Mucosa of gallbladder (tissue), 1 donor: ENCODE results near the gene MRPL52. TPM values are rescaled to one million over a fixed set of nuclear protein-coding genes. Genes with fewer than 3 reads are reported as not detected.
"Not testable (repeated sequence)": the region's sequence is repeated elsewhere in the genome, so short reads cannot be mapped to it uniquely, and the experiment has no call there.

Source experiments
- DNase-seq: peaks from one replicate; pipeline ENCODE4 v3.0.0-alpha.2; 2020; ENCODE audit warnings: low spot score
- total RNA-seq: library from RNA; stranded (reverse); gene quantifications from one replicate; pipeline ENCODE4 v1.2.1, GENCODE V29; 2021
- donor health status: DM: no; HTN: no; CAD: no.

MRPL52 gene
- total RNA-seq, 1 donor from 2014 or later = 85.1 TPM

GRCh38 chr14:22811722-22812121 is 18.0 kb upstream of the MRPL52 start:
- no peak for DNase-seq

GRCh38 chr14:22812744-22813143 is 16.9 kb upstream of the MRPL52 start:
- DNase-seq = no peak

DNA sequence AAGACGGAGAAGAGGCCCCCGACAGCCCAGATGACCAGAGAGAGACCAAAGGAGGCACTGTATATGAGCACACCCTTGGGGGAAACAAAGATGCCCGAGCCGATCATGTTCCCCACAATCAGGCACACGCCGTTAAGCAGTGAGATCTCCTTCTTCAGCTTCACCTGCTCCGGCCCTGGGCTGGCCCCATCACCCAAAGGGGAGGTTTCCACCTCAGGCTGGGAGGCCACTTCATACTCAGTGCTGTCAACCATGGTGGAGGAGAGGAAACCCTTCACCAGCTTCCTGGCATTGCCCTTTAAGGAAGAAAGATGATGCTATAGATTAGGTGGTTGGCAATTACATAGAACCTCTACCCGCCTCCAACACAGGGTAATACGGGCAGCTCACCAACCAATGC is 16.5 kb upstream of the MRPL52 start:
- DNase-seq = no peak

GRCh38 chr14:22814373-22814772 is 15.3 kb upstream of the MRPL52 start:
- DNase-seq = no peak

DNA sequence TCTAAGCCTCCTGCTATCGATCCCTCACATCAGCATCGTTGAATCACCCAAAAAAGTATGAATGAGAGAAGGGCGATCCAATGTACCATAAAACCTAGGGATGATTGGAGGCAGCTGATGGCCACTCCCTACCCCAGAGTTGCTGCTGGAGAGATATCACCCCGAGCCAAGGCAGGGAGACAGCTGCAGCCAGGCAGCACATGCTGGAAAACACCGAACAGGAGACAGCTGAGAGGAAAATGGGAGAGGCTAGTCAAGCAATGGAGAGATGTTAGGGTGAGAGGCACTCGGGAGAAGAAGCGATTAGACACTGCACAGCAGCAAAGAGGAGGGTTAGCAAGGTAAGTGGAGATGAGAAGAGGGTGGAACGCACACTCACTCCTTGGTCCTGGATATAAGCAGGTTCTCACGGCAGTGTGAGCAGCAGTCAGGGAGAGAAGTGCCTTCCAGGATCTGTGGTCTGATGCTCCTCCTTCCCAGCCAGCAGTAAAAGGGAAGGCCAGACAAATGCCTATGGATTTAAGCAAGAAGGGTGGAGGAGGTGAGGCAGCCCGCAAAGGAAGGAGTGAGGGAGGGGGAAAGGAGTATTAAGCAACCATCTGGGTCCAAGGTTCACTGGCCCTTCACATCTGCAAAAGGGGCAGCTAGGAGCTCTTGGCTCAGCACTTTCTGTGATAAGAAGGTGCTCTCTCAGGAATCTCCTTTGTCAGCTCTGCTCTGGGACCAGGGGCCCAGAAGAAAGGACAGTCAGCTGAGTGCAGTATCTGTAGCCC is 14.6 kb upstream of the MRPL52 start, which contains the start of gene SLC7A7:
Gene SLC7A7 (minus strand): TSS at position 495 of the 773 bp plus-strand sequence. CDS start 2,037 bp downstream, outside the sequence.
- DNase-seq = peak; percentile 69

- DNase-seq = peak; percentile 64
Observed at GRCh38 chr14:22819151-22819988, 10.3 kb upstream of the MRPL52 start.

DNA sequence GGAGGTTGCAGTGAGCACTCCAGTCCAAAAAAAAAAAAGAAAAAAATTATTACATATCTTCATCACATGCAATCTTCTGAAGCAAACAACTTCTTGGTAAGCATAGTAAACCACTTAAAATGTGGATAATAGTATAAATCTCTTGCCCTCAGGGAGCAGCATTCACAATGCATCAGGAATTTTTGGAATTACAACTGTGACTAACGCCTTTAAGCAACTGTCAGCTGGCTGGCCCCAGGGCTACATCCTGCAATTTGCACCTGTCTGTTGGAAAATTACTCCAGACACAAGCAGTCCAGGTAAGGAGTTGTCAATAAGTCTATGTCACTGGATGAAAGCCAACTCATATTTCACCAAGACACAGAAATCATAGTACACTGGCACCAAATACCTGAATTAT is 9.0 kb upstream of the MRPL52 start:
- DNase-seq = no peak

GRCh38 chr14:22821193-22822015 is 8.3 kb upstream of the MRPL52 start:
- peak; percentile 77 for DNase-seq

- DNase-seq = no peak
Observed at GRCh38 chr14:22822016-22822570, 7.6 kb upstream of the MRPL52 start.

- peak; percentile 83 for DNase-seq
Observed at GRCh38 chr14:22822571-22823098, 7.1 kb upstream of the MRPL52 start.

- DNase-seq = peak; percentile 71
Observed at GRCh38 chr14:22824711-22825359, 4.9 kb upstream of the MRPL52 start.

DNA sequence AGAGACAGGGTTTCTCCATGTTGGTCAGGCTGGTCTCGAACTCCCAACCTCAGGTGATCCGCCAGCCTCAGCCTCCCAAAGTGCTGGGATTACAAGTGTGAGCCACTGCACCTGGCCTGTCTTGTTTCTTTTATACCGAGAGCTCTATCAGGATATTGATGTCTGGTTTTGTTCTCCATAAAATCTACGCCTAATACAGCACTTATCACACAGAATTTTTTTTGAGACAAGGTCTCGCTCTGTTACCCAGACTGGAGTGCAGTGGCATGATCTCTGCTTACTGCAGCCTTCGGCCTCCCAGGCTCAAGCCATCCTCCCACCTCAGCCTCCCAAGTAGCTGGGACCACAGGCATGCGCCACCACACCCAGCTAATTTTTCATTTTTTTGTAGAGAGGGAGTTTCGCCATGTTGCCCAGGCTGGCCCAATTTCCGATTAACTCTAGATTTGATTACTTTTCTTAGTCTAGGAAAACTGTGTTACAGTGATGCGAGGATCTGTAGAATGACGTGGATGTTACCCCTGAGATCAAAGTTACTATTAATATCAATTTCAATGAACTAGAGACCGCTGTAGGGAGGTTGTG is 519 bp upstream of the MRPL52 start:
- DNase-seq = not testable (repeated sequence)

DNA sequence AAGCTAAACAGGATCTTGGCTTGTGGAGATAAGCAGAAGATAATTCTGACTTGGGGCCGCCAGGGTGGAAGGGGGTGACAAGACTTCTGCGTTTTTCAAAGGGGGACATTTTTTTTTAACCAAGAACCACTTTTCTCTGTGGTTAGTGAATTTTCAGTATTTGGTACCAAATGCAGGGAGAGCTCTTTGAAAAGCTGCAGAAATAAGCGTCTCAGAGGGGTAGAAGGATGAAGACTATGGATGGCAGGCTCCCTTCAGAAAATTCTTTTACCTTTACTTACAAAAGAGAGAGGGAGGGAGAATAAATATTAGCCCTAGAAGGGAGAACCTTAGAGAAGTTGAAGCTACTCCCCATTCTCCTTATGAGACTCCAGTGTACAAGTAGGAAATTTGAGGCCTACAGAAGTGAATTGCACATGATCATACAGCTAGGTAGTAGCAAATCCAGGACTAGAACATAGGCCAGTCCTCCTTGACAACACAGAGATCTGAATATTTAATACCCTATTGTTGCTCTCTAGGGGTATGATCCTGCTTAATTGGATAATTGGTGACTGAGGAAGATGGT is 840 bp downstream of the MRPL52 start:
- no peak for DNase-seq

DNA sequence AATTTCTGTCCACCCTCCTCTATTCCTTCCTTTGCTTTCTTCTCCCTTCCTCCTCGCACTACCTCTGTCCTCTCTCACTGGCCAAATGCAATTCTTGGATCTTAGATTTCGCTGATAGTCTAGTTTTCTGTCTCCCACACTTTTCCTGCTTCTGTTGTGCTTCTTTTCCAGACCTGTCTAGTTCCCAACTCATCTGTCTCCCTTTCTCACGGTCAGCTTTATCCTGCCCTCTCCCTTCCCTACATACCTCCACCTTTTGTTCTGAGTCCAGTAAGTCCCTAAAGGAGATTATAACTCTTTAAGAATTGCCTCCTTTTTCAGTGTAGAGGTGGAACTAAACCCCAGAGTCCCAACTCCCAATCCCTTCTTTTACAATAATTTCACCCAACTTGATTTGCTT is 5.8 kb downstream of the MRPL52 start:
- no peak for DNase-seq

GRCh38 chr14:22836301-22837113 is 6.8 kb downstream of the MRPL52 start, which contains the start of gene MMP14:
Gene MMP14 (plus strand): TSS chr14:22836585. CDS start chr14:22836818, 233 bp downstream.
- peak; percentile 68 for DNase-seq

GRCh38 chr14:22837114-22837749 is 7.5 kb downstream of the MRPL52 start:
- no peak for DNase-seq

GRCh38 chr14:22837750-22838538 is 8.3 kb downstream of the MRPL52 start:
- DNase-seq = no peak

GRCh38 chr14:22838631-22839041 is 8.9 kb downstream of the MRPL52 start:
- no peak for DNase-seq
